HG03460 (cell line): Measurements from ENCODE around the gene PARD3B.
"Not testable (repeated sequence)": the region's sequence is repeated elsewhere in the genome, so short reads cannot be mapped to it uniquely, and the experiment has no call there.

Experiments used
- ATAC-seq: cut with Tn5 transposase; IDR thresholded peaks from one replicate; pipeline ENCODE4 v1.9.1; 2021; ENCODE audit not compliant: unreplicated experiment

The PARD3B gene

GRCh38 chr2:204541637-204542036 is 3.6 kb upstream of the PARD3B start:
- no peak for ATAC-seq

- no peak for ATAC-seq
These were observed 2.2 kb upstream of the PARD3B start for GRCh38 chr2:204542982-204543608.

- ATAC-seq = peak; percentile 21
These were observed 823 bp downstream of the PARD3B start for GRCh38 chr2:204545861-204546735.

GRCh38 chr2:204550751-204551511 is 5.7 kb downstream of the PARD3B start:
- ATAC-seq = no peak

GRCh38 chr2:204551512-204551863 is 6.2 kb downstream of the PARD3B start:
- no peak for ATAC-seq

- no peak for ATAC-seq
These were observed 12.3 kb downstream of the PARD3B start for GRCh38 chr2:204557604-204558003.

- not testable (repeated sequence) for ATAC-seq
These were observed 14.1 kb downstream of the PARD3B start for GRCh38 chr2:204559358-204559757.

- ATAC-seq = no peak
These were observed 15.6 kb downstream of the PARD3B start for GRCh38 chr2:204560902-204561301.

- no peak for ATAC-seq
These were observed 16.5 kb downstream of the PARD3B start for GRCh38 chr2:204561771-204562170.

- ATAC-seq = no peak
These were observed 21.2 kb downstream of the PARD3B start for GRCh38 chr2:204566439-204566838.

GRCh38 chr2:204570421-204570820 is 25.1 kb downstream of the PARD3B start:
- no peak for ATAC-seq

- no peak for ATAC-seq
These were observed 25.8 kb downstream of the PARD3B start for GRCh38 chr2:204571041-204571440.

- ATAC-seq = no peak
These were observed 26.6 kb downstream of the PARD3B start for GRCh38 chr2:204571911-204572310.

- ATAC-seq = no peak
These were observed 27.9 kb downstream of the PARD3B start for GRCh38 chr2:204573221-204573620.

GRCh38 chr2:204574486-204574885 is 29.2 kb downstream of the PARD3B start:
- ATAC-seq = no peak

- no peak for ATAC-seq
These were observed 30.2 kb downstream of the PARD3B start for GRCh38 chr2:204575463-204575862.

- no peak for ATAC-seq
These were observed 31.2 kb downstream of the PARD3B start for GRCh38 chr2:204576362-204576979.

- no peak for ATAC-seq
These were observed 33.8 kb downstream of the PARD3B start for GRCh38 chr2:204578928-204579598.

GRCh38 chr2:204581946-204582345 is 36.7 kb downstream of the PARD3B start:
- ATAC-seq = no peak

GRCh38 chr2:204583773-204584172 is 38.5 kb downstream of the PARD3B start:
- ATAC-seq = no peak

- no peak for ATAC-seq
These were observed 40.7 kb downstream of the PARD3B start for GRCh38 chr2:204585930-204586329.
